Activated T-helper 2 cell treated with anti-CD3 and anti-CD28 coated beads, Interferon-gamma antibody, Interleukin-2, Interleukin-4, amounts not matched to agents 10 μg/mL and 5 μg/mL and 100 μg/mL, durations not matched to agents 14 hours and 24 hours and 36 hours (primary cell): ENCODE measurements around the gene NPHS1. TPM values are rescaled to one million over a fixed set of nuclear protein-coding genes. Genes with fewer than 3 reads are reported as not detected.
"Not testable (repeated sequence)": the region's sequence is repeated elsewhere in the genome, so short reads cannot be mapped to it uniquely, and the experiment has no call there.

Experiments
- DNase-seq: peaks from one replicate; pipeline ENCODE4 v3.0.0; 2021; ENCODE audit warnings: low spot score
- H3K27ac Mint-ChIP-seq: one replicate; pipeline ENCODE4 v1.8.0; 2021; ENCODE audit warnings: mixed read lengths
- H3K27me3 Mint-ChIP-seq: one replicate; pipeline ENCODE4 v1.8.0; 2021; ENCODE audit warnings: low read depth, mixed read lengths
- H3K36me3 Mint-ChIP-seq: one replicate; pipeline ENCODE4 v1.8.0; 2021; ENCODE audit warnings: low read depth, mixed read lengths
- H3K4me1 Mint-ChIP-seq: one replicate; pipeline ENCODE4 v1.8.0; 2021; ENCODE audit warnings: low read depth, mixed read lengths
- H3K4me3 Mint-ChIP-seq: one replicate; pipeline ENCODE4 v1.8.0; 2021; ENCODE audit warnings: low read depth, mild to moderate bottlenecking, moderate library complexity, mixed read lengths
- H3K9me3 Mint-ChIP-seq: one replicate; pipeline ENCODE4 v1.8.0; 2021; ENCODE audit warnings: mixed read lengths
- intact Hi-C: fragments of 100-400 bp; cut with micrococcal nuclease; formaldehyde crosslinking; loops from one replicate; pipeline ENCODE4 v1.15.1; 2023
- total RNA-seq: library from RNA; stranded (reverse); gene quantifications from 2 replicates; pipeline ENCODE4 v1.2.3, GENCODE V29; 2022

NPHS1 gene
- total RNA-seq: 0.05 TPM in 1 of 2 replicates, not detected in the other

- intact Hi-C loops: no loop called here
These were observed at the start of gene NPHS1 for GRCh38 chr19:35852029-35852780. Gene NPHS1 (minus strand): TSS chr19:35852504. CDS start chr19:35851837, 667 bp downstream.

GRCh38 chr19:35901055-35901644, 48.8 kb upstream of the NPHS1 start:
- Mint-ChIP-seq H3K36me3 (peaks cover 40% of the 10 kb centered on the region), H3K9me3 (no peaks in the 10 kb centered on the region), H3K4me3 (peak overlapping the region; percentile 92), H3K27me3 (no peaks in the 10 kb centered on the region), H3K27ac (peak overlapping the region; percentile 96), H3K4me1 (peaks cover 45% of the 10 kb centered on the region)
- intact Hi-C loops: loop anchor here (5.0 kb wide), 1 partner anchor 96 kb away; the partner anchor contains the start of gene SDHAF1
- no peak for DNase-seq

More at GRCh38 chr19:35852029-35852780, at the start of gene NPHS1:
- Mint-ChIP-seq H3K9me3 (no peaks in the 10 kb centered on the region), H3K27me3 (peaks cover 32% of the 10 kb centered on the region), H3K36me3 (no peaks in the 10 kb centered on the region), H3K4me3 (no peak within 1 kb of the TSS), H3K4me1 (peaks cover 6% of the 10 kb centered on the region), H3K27ac (no peak within 1 kb of the TSS)
- no peak for DNase-seq

- intact Hi-C loops: loop anchor here (1.0 to 5.0 kb wide), 3 partner anchors 17 to 98 kb away; partner anchors contain the start of gene SDHAF1
- Mint-ChIP-seq H3K27ac (peak overlapping the region; percentile 96), H3K9me3 (no peaks in the 10 kb centered on the region), H3K4me3 (peak overlapping the region; percentile 92), H3K27me3 (no peaks in the 10 kb centered on the region), H3K4me1 (peaks cover 43% of the 10 kb centered on the region), H3K36me3 (peaks cover 53% of the 10 kb centered on the region)
- peak; percentile 82 for DNase-seq
These were observed 47.4 kb upstream of the NPHS1 start for GRCh38 chr19:35899547-35900214.

- intact Hi-C loops: loop anchor here (2.0 kb wide), 1 partner anchor 16 kb away; no protein-coding TSS in a partner anchor
- Mint-ChIP-seq H3K9me3 (no peaks in the 10 kb centered on the region), H3K27ac (peak overlapping the region; percentile 96), H3K4me3 (peak overlapping the region; percentile 92), H3K36me3 (peaks cover 62% of the 10 kb centered on the region), H3K27me3 (no peaks in the 10 kb centered on the region), H3K4me1 (peaks cover 34% of the 10 kb centered on the region)
- DNase-seq: no peak
These were observed 46.1 kb upstream of the NPHS1 start for GRCh38 chr19:35898499-35898809.

GRCh38 chr19:35897706-35898451, 45.6 kb upstream of the NPHS1 start:
- Mint-ChIP-seq H3K4me3 (peak overlapping the region; percentile 92), H3K27ac (peak overlapping the region; percentile 73), H3K9me3 (no peaks in the 10 kb centered on the region), H3K27me3 (no peaks in the 10 kb centered on the region), H3K4me1 (peaks cover 29% of the 10 kb centered on the region), H3K36me3 (peaks cover 62% of the 10 kb centered on the region)
- intact Hi-C loops: loop anchor here (2.0 kb wide), 1 partner anchor 15 kb away; no protein-coding TSS in a partner anchor
- DNase-seq: no peak

- H3K27me3 Mint-ChIP-seq: no peaks in the 10 kb centered on the region
- H3K4me1 Mint-ChIP-seq: peaks cover 21% of the 10 kb centered on the region
- H3K4me3 Mint-ChIP-seq: peak overlapping the region; percentile 13
- DNase-seq: no peak
- no peaks in the 10 kb centered on the region for H3K9me3 Mint-ChIP-seq
- H3K36me3 Mint-ChIP-seq: peaks cover 71% of the 10 kb centered on the region
- no peak overlapping the region for H3K27ac Mint-ChIP-seq
- intact Hi-C loops: no loop called here
These were observed 44.3 kb upstream of the NPHS1 start for GRCh38 chr19:35896643-35897040.

GRCh38 chr19:35895911-35896642, 43.8 kb upstream of the NPHS1 start:
- Mint-ChIP-seq H3K27ac (peak overlapping the region; percentile 56), H3K27me3 (no peaks in the 10 kb centered on the region), H3K36me3 (peaks cover 76% of the 10 kb centered on the region), H3K9me3 (no peaks in the 10 kb centered on the region), H3K4me1 (peaks cover 20% of the 10 kb centered on the region), H3K4me3 (peak overlapping the region; percentile 59)
- intact Hi-C loops: no loop called here
- no peak for DNase-seq

GRCh38 chr19:35894342-35894741, 42.0 kb upstream of the NPHS1 start:
- Mint-ChIP-seq H3K27ac (no peak overlapping the region), H3K36me3 (peaks cover 91% of the 10 kb centered on the region), H3K9me3 (no peaks in the 10 kb centered on the region), H3K4me1 (peaks cover 20% of the 10 kb centered on the region), H3K27me3 (no peaks in the 10 kb centered on the region), H3K4me3 (no peak overlapping the region)
- intact Hi-C loops: no loop called here
- no peak for DNase-seq

- H3K36me3 Mint-ChIP-seq: peaks cover 94% of the 10 kb centered on the region
- intact Hi-C loops, H3K27ac Mint-ChIP-seq, H3K9me3 Mint-ChIP-seq, H3K4me3 Mint-ChIP-seq, DNase-seq, H3K27me3 Mint-ChIP-seq: not testable (repeated sequence)
- H3K4me1 Mint-ChIP-seq: peaks cover 13% of the 10 kb centered on the region
These were observed 39.5 kb upstream of the NPHS1 start for GRCh38 chr19:35891819-35892218.

- Mint-ChIP-seq H3K9me3 (no peaks in the 10 kb centered on the region), H3K36me3 (peaks cover 88% of the 10 kb centered on the region), H3K4me3 (no peak overlapping the region), H3K4me1 (peaks cover 9% of the 10 kb centered on the region), H3K27me3 (no peaks in the 10 kb centered on the region), H3K27ac (no peak overlapping the region)
- intact Hi-C loops: no loop called here
- DNase-seq: no peak
These were observed 37.9 kb upstream of the NPHS1 start for GRCh38 chr19:35890113-35890650.

GRCh38 chr19:35889370-35890112, 37.2 kb upstream of the NPHS1 start:
- Mint-ChIP-seq H3K36me3 (peaks cover 85% of the 10 kb centered on the region), H3K27ac (no peak overlapping the region), H3K4me3 (no peak overlapping the region), H3K9me3 (no peaks in the 10 kb centered on the region), H3K27me3 (no peaks in the 10 kb centered on the region), H3K4me1 (peaks cover 9% of the 10 kb centered on the region)
- no peak for DNase-seq
- intact Hi-C loops: no loop called here
